Gastrocnemius medialis (tissue), 4 donors: ENCODE results near the gene DENND5B. TPM values are rescaled to one million over a fixed set of nuclear protein-coding genes. Genes with fewer than 3 reads are reported as not detected.

Source experiments
- ATAC-seq, 2 donors: fragments of 150-250 bp; one replicate each; pipeline ENCODE4 v1.9.1; 2016
- DNase-seq, 2 donors: peaks; one replicate each; pipeline ENCODE4 v3.0.0-alpha.2; 2019
- H3K27ac ChIP-seq, 4 donors: fragments of 200-600 bp; sonication (generic); 1 replicate in 1 of 4; 2 replicates in 3 of 4; pipeline ENCODE4 v1.5.1; 2016 to 2018; ENCODE audit warnings: mild to moderate bottlenecking in 2 of 4, moderate library complexity in 1 of 4
- H3K27me3 ChIP-seq, 3 donors: fragments of 200-600 bp; sonication (generic) in 2 of 3; 1 replicate in 1 of 3; 2 replicates in 2 of 3; pipeline versions ENCODE4 v1.5.1 to v1.6.0; 2016 to 2019; ENCODE audit warnings: mild to moderate bottlenecking in 1 of 3, moderate library complexity in 1 of 3
- H3K36me3 ChIP-seq, 2 donors: fragments of 200-600 bp; sonication (generic) in 1 of 2; one replicate each; pipeline ENCODE4 v1.5.1; 2017 to 2018
- H3K4me1 ChIP-seq, 2 donors: fragments of 200-600 bp; sonication (generic) in 1 of 2; one replicate each; pipeline ENCODE4 v1.5.1; 2016 to 2017; ENCODE audit warnings: mild to moderate bottlenecking in 2 of 2
- H3K4me3 ChIP-seq, 4 donors: fragments of 200-600 bp; sonication (generic) in 3 of 4; 1 replicate in 1 of 4; 2 replicates in 3 of 4; pipeline ENCODE4 v1.5.1; 2016 to 2019; ENCODE audit warnings: mild to moderate bottlenecking in 2 of 4
- H3K9me3 ChIP-seq, 3 donors: fragments of 200-600 bp; sonication (generic) in 2 of 3; 1 replicate in 1 of 3; 2 replicates in 2 of 3; pipeline ENCODE4 v1.5.1; 2016 to 2019
- POLR2A ChIP-seq, 2 donors: fragments of 450-650 bp; IDR thresholded peaks; one replicate each; pipeline ENCODE4 v1.6.1; 2017; ENCODE audit warnings: antibody characterized with exemption in 2 of 2, mild to moderate bottlenecking in 2 of 2, moderate library complexity in 2 of 2
- in situ Hi-C, 4 donors: fragments of 200-750 bp; cut with MboI; loops; one replicate each; pipeline versions ENCODE4 v1.15.0 to v1.8.0; 2017; ENCODE audit warnings: low sequenced_read_pairs in 4 of 4
- intact Hi-C: fragments of 100-400 bp; cut with DNase I; formaldehyde crosslinking; loops from one replicate; pipeline ENCODE4 v1.15.1; 2023; ENCODE audit warnings: low total_unique reads
- total RNA-seq, 4 donors: library from RNA; depleted of rRNA; stranded (reverse); fragments of >200 nt; gene quantifications; one replicate each; pipeline versions ENCODE4 v1.1.0 to v1.2.3, GENCODE V29; 2016
- TF ChIP-seq, protein P1 (sequence below), 5 experiments: fragments of 450-650 bp in 3 of 5; fragments of 200-600 bp in 2 of 5; sonication (generic) in 2 of 5; IDR thresholded peaks in 4 of 5; conservative IDR thresholded peaks in 1 of 5; 1 replicate in 4 of 5; 2 replicates in 1 of 5; pipeline ENCODE4 v1.5.1; 2016 to 2019; ENCODE audit warnings: antibody characterized with exemption in 5 of 5, mild to moderate bottlenecking in 3 of 5, moderate library complexity in 3 of 5

Gene DENND5B
- total RNA-seq, 4 donors from 2014 or later, result 12.5 to 33.7 (median 26.7) TPM

DNA sequence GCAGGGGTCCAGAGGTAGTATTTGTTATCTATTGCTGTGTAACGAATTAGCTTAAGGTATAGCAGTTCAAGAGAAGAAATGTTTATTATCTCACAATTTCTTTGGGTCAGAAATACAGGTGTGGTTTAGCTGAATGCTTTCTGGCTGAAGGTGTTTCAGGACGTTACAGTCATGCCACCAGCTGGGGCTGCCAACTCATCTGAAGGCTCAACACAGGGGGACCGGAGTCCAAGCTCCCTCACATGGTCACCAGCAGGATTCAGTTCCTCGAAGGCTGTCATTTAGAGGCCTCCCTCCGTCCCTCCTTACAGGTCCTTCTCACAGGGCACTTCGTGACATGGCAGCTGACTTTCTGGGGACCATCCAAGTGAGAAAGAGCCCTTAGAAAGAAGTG is 227.5 kb downstream of the DENND5B start:
- in situ Hi-C loops (no loop called here), intact Hi-C loops (no loop called here)
- Histone ChIP-seq H3K4me3 (no peak overlapping the region), H3K27ac (no peak overlapping the region), H3K4me1 (no peaks in the 10 kb centered on the region), H3K36me3 (no peaks in the 10 kb centered on the region), H3K27me3 (no peaks in the 10 kb centered on the region), H3K9me3 (no peaks in the 10 kb centered on the region)
- no peak for TF ChIP-seq POLR2A (IDR thresholded peaks at IDR 0.05)
- TF ChIP-seq, protein P1, sequence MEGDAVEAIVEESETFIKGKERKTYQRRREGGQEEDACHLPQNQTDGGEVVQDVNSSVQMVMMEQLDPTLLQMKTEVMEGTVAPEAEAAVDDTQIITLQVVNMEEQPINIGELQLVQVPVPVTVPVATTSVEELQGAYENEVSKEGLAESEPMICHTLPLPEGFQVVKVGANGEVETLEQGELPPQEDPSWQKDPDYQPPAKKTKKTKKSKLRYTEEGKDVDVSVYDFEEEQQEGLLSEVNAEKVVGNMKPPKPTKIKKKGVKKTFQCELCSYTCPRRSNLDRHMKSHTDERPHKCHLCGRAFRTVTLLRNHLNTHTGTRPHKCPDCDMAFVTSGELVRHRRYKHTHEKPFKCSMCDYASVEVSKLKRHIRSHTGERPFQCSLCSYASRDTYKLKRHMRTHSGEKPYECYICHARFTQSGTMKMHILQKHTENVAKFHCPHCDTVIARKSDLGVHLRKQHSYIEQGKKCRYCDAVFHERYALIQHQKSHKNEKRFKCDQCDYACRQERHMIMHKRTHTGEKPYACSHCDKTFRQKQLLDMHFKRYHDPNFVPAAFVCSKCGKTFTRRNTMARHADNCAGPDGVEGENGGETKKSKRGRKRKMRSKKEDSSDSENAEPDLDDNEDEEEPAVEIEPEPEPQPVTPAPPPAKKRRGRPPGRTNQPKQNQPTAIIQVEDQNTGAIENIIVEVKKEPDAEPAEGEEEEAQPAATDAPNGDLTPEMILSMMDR (IDR thresholded peaks at IDR 0.05 in 4 of 5, conservative IDR thresholded peaks at IDR 0.05 in 1 of 5), result no peak
- ATAC-seq (no peak), DNase-seq (no peak)

DNA sequence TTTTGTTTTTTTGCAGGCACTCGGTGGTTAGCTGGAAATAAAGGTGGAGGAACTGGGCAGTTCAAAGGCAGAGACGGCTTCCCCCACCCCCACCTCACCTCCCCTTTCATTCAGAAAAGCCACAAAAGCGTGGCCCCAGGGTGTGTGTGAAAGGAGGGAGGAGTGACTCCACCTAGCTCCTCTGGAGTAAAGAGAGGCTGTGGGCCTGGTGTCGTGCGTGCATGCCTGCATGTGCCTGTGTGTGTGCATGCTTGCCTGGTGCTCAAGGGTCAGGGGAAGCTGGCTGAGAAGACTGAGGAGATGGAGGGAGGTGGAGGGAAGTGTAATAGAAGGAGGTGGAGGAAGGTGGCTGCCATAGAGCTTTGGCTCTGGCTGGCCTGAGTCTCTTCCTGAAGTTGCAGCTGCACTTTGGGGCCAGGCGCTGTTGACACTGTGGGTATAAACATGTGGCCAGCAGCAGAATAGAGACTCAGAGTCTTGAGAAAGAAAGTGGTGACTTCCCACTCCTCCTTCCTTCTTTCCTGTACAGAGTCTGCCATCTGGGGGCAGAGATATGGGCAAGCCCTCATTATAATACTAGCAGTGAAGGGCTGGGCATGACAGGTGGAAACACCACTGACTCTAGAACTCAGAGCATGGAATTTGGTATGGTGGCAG is 228.0 kb downstream of the DENND5B start:
- intact Hi-C loops (no loop called here), in situ Hi-C loops (no loop called here)
- TF ChIP-seq, protein P1 (IDR thresholded peaks at IDR 0.05 in 4 of 5, conservative IDR thresholded peaks at IDR 0.05 in 1 of 5), result no peak
- no peak for TF ChIP-seq POLR2A (IDR thresholded peaks at IDR 0.05)
- ATAC-seq (no peak), DNase-seq (no peak)
- H3K27ac ChIP-seq, result no peak overlapping the region
- no peaks in the 10 kb centered on the region for H3K36me3 ChIP-seq
- no peaks in the 10 kb centered on the region for H3K4me1 ChIP-seq
- no peaks in the 10 kb centered on the region for H3K27me3 ChIP-seq
- H3K4me3 ChIP-seq, result no peak overlapping the region
- no peaks in the 10 kb centered on the region for H3K9me3 ChIP-seq

DNA sequence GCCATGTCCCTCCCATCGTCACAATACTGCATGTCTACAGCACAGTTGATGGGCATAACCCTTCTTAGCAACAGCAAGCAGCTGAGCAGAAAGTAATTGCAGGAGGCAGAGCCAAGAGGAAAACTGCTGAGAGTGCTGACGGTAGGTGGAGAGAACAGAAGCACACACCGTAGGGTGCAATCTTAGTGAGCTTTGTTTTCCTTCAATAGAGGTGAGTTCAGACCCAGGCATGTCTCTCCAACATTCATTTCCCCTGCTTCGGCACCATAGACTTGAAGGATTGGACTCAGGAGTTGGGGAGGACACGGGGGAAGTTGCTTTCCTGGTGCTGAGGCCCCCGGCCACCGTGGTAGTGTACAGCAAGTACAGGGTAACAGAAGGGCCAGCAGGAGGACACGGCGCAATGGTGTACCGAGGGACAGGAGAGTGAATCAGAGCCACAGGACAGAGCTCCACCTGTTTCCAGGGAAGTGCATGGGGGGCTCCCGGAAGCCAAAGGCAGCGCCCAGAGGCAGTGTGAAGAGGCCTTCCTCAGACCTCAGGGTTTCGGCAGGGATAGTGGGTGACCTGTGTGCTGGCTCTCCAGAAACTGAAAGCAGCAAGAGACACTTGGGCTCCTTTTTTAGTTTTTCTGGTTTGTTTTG is 228.7 kb downstream of the DENND5B start:
- no peak overlapping the region for H3K27ac ChIP-seq
- no peak for DNase-seq
- H3K9me3 ChIP-seq, result no peaks in the 10 kb centered on the region
- no peak for TF ChIP-seq POLR2A (IDR thresholded peaks at IDR 0.05)
- TF ChIP-seq, protein P1 (IDR thresholded peaks at IDR 0.05 in 4 of 5, conservative IDR thresholded peaks at IDR 0.05 in 1 of 5), result no peak
- intact Hi-C loops (no loop called here), in situ Hi-C loops (no loop called here)
- no peaks in the 10 kb centered on the region for H3K36me3 ChIP-seq
- no peaks in the 10 kb centered on the region for H3K4me1 ChIP-seq
- no peak for ATAC-seq
- no peak overlapping the region for H3K4me3 ChIP-seq
- no peaks in the 10 kb centered on the region for H3K27me3 ChIP-seq

DNA sequence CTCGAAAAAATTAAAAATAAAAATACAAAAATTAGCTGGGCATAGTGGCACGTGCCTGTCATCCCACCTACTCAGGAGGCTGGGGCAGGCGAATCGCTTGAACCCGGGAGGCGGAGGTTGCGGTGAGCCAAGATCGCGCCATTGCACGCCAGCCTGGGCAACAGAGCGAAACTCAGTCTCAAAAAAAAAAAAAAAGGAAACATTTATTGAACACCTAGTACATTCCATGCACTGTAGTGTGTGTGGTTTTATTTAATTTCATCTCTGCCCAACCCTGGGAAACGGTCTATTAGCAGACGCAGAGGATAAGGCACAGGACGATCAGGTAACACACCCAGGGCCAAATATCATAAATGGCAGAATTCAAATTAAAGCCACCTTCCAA is 229.2 kb downstream of the DENND5B start:
- TF ChIP-seq, protein P1 (IDR thresholded peaks at IDR 0.05 in 4 of 5, conservative IDR thresholded peaks at IDR 0.05 in 1 of 5), result no peak
- TF ChIP-seq POLR2A (IDR thresholded peaks at IDR 0.05), result no peak
- intact Hi-C loops, result no loop called here
- Histone ChIP-seq H3K27me3 (no peaks in the 10 kb centered on the region), H3K4me1 (no peaks in the 10 kb centered on the region), H3K36me3 (no peaks in the 10 kb centered on the region), H3K27ac (no peak overlapping the region), H3K4me3 (no peak overlapping the region), H3K9me3 (no peaks in the 10 kb centered on the region)
- in situ Hi-C loops, result no loop called here
- no peak for ATAC-seq
- DNase-seq, result no peak
